Measurements from ENCODE around the gene EFCAB12. TPM values are rescaled to one million over a fixed set of nuclear protein-coding genes. Genes with fewer than 3 reads are reported as not detected.
"Not testable (repeated sequence)": the region's sequence is repeated elsewhere in the genome, so short reads cannot be mapped to it uniquely, and the experiment has no call there.

EFCAB12 gene
- total and polyA plus RNA-seq, 5 donors: 0.29 to 0.72 (median 0.38) TPM

- intact Hi-C loops (cut with DNase I): no loop called here
- no peaks in the 10 kb centered on the region for H3K9me3 ChIP-seq (ENCODE audit: control insufficient read depth, low read length)
- 88% methylated on average over 14 of the region's 14 CpGs for WGBS
- no peak for ATAC-seq
- H3K4me1 ChIP-seq (ENCODE audit: control insufficient read depth, insufficient read depth, low read length): peaks cover 2% of the 10 kb centered on the region
- H3K27ac ChIP-seq (ENCODE audit: low read length): no peak overlapping the region
- DNase-seq: no peak
- no peak overlapping the region for H3K4me3 ChIP-seq (ENCODE audit: low read length)
- no peaks in the 10 kb centered on the region for H3K27me3 ChIP-seq (ENCODE audit: control insufficient read depth, insufficient read depth)
Observed at GRCh38 chr3:129418041-129418973, 10.1 kb downstream of the EFCAB12 start.

GRCh38 chr3:129417326-129417725, 11.1 kb downstream of the EFCAB12 start:
- no peak overlapping the region for H3K4me3 ChIP-seq (ENCODE audit: low read length)
- ATAC-seq (peak; percentile 35 to 40), DNase-seq (no peak)
- H3K9me3 ChIP-seq (ENCODE audit: control insufficient read depth, low read length): no peaks in the 10 kb centered on the region
- H3K4me1 ChIP-seq (ENCODE audit: control insufficient read depth, insufficient read depth, low read length): peaks cover 5% of the 10 kb centered on the region
- intact Hi-C loops (cut with DNase I): no loop called here
- 31% methylated on average over 1 of the region's 1 CpG for WGBS
- H3K27ac ChIP-seq (ENCODE audit: low read length): no peak overlapping the region
- H3K27me3 ChIP-seq (ENCODE audit: control insufficient read depth, insufficient read depth): no peaks in the 10 kb centered on the region

GRCh38 chr3:129416415-129416814, 12.0 kb downstream of the EFCAB12 start:
- Histone ChIP-seq H3K4me3 (ENCODE audit: low read length) (no peak overlapping the region), H3K4me1 (ENCODE audit: control insufficient read depth, insufficient read depth, low read length) (peaks cover 5% of the 10 kb centered on the region), H3K9me3 (ENCODE audit: control insufficient read depth, low read length) (no peaks in the 10 kb centered on the region), H3K27me3 (ENCODE audit: control insufficient read depth, insufficient read depth) (no peaks in the 10 kb centered on the region), H3K27ac (ENCODE audit: low read length) (no peak overlapping the region)
- DNase-seq (no peak), ATAC-seq (no peak)
- 93% methylated on average over 4 of the region's 4 CpGs for WGBS
- intact Hi-C loops (cut with DNase I): no loop called here

GRCh38 chr3:129415830-129416229, 12.6 kb downstream of the EFCAB12 start:
- Histone ChIP-seq H3K4me3 (ENCODE audit: low read length) (no peak overlapping the region), H3K4me1 (ENCODE audit: control insufficient read depth, insufficient read depth, low read length) (peaks cover 5% of the 10 kb centered on the region), H3K27me3 (ENCODE audit: control insufficient read depth, insufficient read depth) (no peaks in the 10 kb centered on the region), H3K9me3 (ENCODE audit: control insufficient read depth, low read length) (no peaks in the 10 kb centered on the region), H3K27ac (ENCODE audit: low read length) (no peak overlapping the region)
- ATAC-seq (no peak), DNase-seq (no peak)
- 87% methylated on average over 6 of the region's 6 CpGs for WGBS
- intact Hi-C loops (cut with DNase I): no loop called here

- Histone ChIP-seq H3K27me3 (ENCODE audit: control insufficient read depth, insufficient read depth) (no peaks in the 10 kb centered on the region), H3K27ac (ENCODE audit: low read length) (no peak overlapping the region), H3K9me3 (ENCODE audit: control insufficient read depth, low read length) (no peaks in the 10 kb centered on the region), H3K4me1 (ENCODE audit: control insufficient read depth, insufficient read depth, low read length) (peaks cover 5% of the 10 kb centered on the region), H3K4me3 (ENCODE audit: low read length) (no peak overlapping the region)
- ATAC-seq (no peak), DNase-seq (no peak)
- 95% methylated on average over 3 of the region's 3 CpGs for WGBS
- intact Hi-C loops (cut with DNase I): no loop called here
Observed at GRCh38 chr3:129415378-129415777, 13.1 kb downstream of the EFCAB12 start.

- DNase-seq: no peak
- H3K4me1 ChIP-seq (ENCODE audit: control insufficient read depth, insufficient read depth, low read length): peaks cover 5% of the 10 kb centered on the region
- intact Hi-C loops (cut with DNase I): no loop called here
- H3K4me3 ChIP-seq (ENCODE audit: low read length): no peak overlapping the region
- peak; percentile 71 to 82 for ATAC-seq
- peak overlapping the region; percentile 82 for H3K27ac ChIP-seq (ENCODE audit: low read length)
- no peaks in the 10 kb centered on the region for H3K9me3 ChIP-seq (ENCODE audit: control insufficient read depth, low read length)
- 42% methylated on average over 4 of the region's 4 CpGs for WGBS
- H3K27me3 ChIP-seq (ENCODE audit: control insufficient read depth, insufficient read depth): no peaks in the 10 kb centered on the region
Observed at GRCh38 chr3:129413687-129414506, 14.5 kb downstream of the EFCAB12 start.

- H3K27ac ChIP-seq (ENCODE audit: low read length): peak overlapping the region; percentile 82
- 51% methylated on average over 3 of the region's 3 CpGs for WGBS
Observed at GRCh38 chr3:129413238-129413637, 15.2 kb downstream of the EFCAB12 start.

GRCh38 chr3:129412542-129413198, 15.8 kb downstream of the EFCAB12 start:
- DNase-seq (no peak), ATAC-seq (no peak)
- Histone ChIP-seq H3K4me1 (ENCODE audit: control insufficient read depth, insufficient read depth, low read length) (peaks cover 3% of the 10 kb centered on the region), H3K27me3 (ENCODE audit: control insufficient read depth, insufficient read depth) (no peaks in the 10 kb centered on the region), H3K27ac (ENCODE audit: low read length) (peak overlapping the region; percentile 30), H3K9me3 (ENCODE audit: control insufficient read depth, low read length) (no peaks in the 10 kb centered on the region), H3K4me3 (ENCODE audit: low read length) (no peak overlapping the region)
- WGBS: 71% methylated on average over 6 of the region's 6 CpGs
- intact Hi-C loops (cut with DNase I): no loop called here

More at GRCh38 chr3:129413238-129413637, 15.2 kb downstream of the EFCAB12 start:
- ATAC-seq; DNase-seq; H3K27me3 ChIP-seq (ENCODE audit: control insufficient read depth, insufficient read depth); H3K4me1 ChIP-seq (ENCODE audit: control insufficient read depth, insufficient read depth, low read length); intact Hi-C loops (cut with DNase I); H3K4me3 ChIP-seq (ENCODE audit: low read length); H3K9me3 ChIP-seq (ENCODE audit: control insufficient read depth, low read length): not testable (repeated sequence)

- Histone ChIP-seq H3K4me1 (ENCODE audit: control insufficient read depth, insufficient read depth, low read length) (peaks cover 3% of the 10 kb centered on the region), H3K9me3 (ENCODE audit: control insufficient read depth, low read length) (no peaks in the 10 kb centered on the region), H3K4me3 (ENCODE audit: low read length) (no peak overlapping the region), H3K27ac (ENCODE audit: low read length) (no peak overlapping the region), H3K27me3 (ENCODE audit: control insufficient read depth, insufficient read depth) (no peaks in the 10 kb centered on the region)
- ATAC-seq (no peak), DNase-seq (no peak)
- intact Hi-C loops (cut with DNase I): no loop called here
- 88% methylated on average over 17 of the region's 17 CpGs for WGBS
Observed at GRCh38 chr3:129410971-129411370, 17.5 kb downstream of the EFCAB12 start.

GRCh38 chr3:129409541-129409940, 18.9 kb downstream of the EFCAB12 start:
- WGBS: 71% methylated on average over 2 of the region's 2 CpGs
- no peaks in the 10 kb centered on the region for H3K9me3 ChIP-seq (ENCODE audit: control insufficient read depth, low read length)
- intact Hi-C loops (cut with DNase I): no loop called here
- ATAC-seq (no peak), DNase-seq (no peak)
- H3K27me3 ChIP-seq (ENCODE audit: control insufficient read depth, insufficient read depth): no peaks in the 10 kb centered on the region
- H3K4me3 ChIP-seq (ENCODE audit: low read length): no peak overlapping the region
- H3K27ac ChIP-seq (ENCODE audit: low read length): no peak overlapping the region
- H3K4me1 ChIP-seq (ENCODE audit: control insufficient read depth, insufficient read depth, low read length): peaks cover 3% of the 10 kb centered on the region

Data from right cardiac atrium (tissue), 5 donors.